Non-pigmented ciliary epithelial cell (primary cell): ENCODE measurements around the gene MAIP1.

Experiments
- DNase-seq: peaks from one replicate; pipeline ENCODE4 v3.0.0-alpha.2; 2010; ENCODE audit warnings: low read depth

MAIP1 gene

GRCh38 chr2:199950396-199950795 is 5.0 kb upstream of the MAIP1 start:
- no peak for DNase-seq

DNA sequence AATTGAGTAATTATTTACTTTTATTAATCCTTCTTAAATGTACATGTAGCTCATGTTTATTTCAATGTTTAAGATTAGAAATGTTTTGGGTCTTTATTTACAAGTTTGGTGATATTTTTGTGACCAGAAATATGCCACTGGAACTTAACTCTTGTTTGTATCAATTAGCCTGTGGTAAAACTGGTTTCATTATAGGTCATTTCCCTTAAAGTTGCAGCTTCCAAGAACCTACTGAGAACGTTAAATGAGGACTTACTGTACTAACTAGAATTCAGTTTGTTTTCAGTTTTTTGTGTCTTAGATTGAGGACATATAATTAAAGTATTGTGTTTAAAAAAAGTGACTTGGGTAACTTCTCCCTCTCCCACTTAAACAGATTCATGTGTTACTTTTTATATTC is 4.4 kb upstream of the MAIP1 start:
- DNase-seq: no peak

DNA sequence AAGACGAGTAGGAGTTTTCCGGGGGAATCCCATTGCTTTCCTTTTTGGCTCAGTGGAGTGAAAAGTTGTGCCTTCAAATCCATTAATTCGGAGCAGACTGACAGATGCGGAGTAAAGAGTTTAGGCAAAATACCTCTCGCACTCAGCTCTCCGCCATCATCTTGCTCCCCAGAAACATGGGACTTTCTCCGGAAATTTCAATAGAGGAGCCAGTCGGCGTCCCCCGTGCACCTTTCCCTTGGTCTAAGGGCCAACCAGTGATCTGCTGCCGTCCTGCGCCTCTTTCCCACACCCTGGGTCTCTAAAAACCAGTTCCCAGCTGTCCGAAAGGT is 409 bp upstream of the MAIP1 start:
- no peak for DNase-seq

DNA sequence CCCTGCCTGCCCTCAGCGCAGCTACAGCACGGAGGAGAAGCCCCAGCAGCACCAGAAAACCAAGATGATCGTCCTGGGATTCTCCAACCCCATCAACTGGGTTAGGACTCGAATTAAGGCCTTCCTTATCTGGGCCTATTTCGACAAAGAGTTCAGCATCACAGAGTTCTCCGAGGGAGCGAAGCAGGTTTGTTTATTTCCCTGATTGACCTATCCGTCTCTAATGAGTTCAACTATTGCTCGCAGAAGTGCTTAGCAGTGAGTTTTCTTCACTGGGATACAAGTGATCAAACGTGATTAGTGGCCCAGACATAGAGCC is 639 bp downstream of the MAIP1 start:
- no peak for DNase-seq

GRCh38 chr2:199958014-199958413 is 2.6 kb downstream of the MAIP1 start:
- no peak for DNase-seq

DNA sequence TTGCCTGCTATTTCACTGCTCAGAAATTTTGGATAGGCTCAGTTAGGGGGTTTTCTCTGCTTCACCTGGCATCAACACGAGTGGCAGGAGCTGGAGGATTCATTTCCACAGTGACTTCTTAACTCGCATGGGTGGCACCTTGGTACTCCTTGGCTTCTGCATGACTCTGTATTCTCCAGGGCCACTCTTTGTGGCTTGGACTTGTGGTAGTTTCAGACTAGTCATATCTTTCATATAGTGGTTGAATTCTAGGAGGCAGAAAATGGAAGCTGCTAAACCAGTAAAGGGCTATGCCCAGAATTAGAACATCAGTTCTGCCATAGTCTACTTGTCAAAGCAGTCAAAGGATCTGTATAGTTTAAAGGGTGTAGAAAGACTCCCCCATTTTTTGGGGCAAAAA is 6.8 kb downstream of the MAIP1 start:
- no peak for DNase-seq

- no peak for DNase-seq
These were observed 11.0 kb downstream of the MAIP1 start for GRCh38 chr2:199966405-199966804.

DNA sequence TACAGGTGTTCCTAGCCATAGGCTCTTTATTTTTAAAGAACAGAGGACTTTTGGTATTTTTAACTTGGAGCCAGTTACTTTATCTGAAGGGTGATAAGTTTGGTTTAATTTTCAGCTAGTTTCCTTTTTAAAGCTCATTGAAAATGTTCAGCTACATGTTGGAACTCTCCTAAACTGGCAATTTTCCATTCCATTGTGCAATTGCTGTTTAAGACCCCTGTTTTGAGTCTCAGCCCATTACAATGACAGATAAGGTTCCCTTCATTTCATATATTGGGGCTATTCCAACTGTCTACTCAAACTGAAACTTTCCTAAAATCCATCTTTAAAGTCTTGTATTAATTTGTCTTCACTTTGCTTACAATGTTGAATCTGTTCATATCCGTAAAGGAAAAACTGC is 11.6 kb downstream of the MAIP1 start:
- DNase-seq: no peak

- no peak for DNase-seq
These were observed 12.7 kb downstream of the MAIP1 start for GRCh38 chr2:199968126-199968525.

- no peak for DNase-seq
These were observed 16.8 kb downstream of the MAIP1 start for GRCh38 chr2:199972088-199972626.

- DNase-seq: no peak
These were observed 18.3 kb downstream of the MAIP1 start for GRCh38 chr2:199973703-199974102.

GRCh38 chr2:199975273-199975895 is 20.0 kb downstream of the MAIP1 start:
- no peak for DNase-seq

GRCh38 chr2:199977984-199978415 is 22.6 kb downstream of the MAIP1 start:
- peak; percentile 44 for DNase-seq

GRCh38 chr2:199979398-199979797 is 24.0 kb downstream of the MAIP1 start:
- no peak for DNase-seq

DNA sequence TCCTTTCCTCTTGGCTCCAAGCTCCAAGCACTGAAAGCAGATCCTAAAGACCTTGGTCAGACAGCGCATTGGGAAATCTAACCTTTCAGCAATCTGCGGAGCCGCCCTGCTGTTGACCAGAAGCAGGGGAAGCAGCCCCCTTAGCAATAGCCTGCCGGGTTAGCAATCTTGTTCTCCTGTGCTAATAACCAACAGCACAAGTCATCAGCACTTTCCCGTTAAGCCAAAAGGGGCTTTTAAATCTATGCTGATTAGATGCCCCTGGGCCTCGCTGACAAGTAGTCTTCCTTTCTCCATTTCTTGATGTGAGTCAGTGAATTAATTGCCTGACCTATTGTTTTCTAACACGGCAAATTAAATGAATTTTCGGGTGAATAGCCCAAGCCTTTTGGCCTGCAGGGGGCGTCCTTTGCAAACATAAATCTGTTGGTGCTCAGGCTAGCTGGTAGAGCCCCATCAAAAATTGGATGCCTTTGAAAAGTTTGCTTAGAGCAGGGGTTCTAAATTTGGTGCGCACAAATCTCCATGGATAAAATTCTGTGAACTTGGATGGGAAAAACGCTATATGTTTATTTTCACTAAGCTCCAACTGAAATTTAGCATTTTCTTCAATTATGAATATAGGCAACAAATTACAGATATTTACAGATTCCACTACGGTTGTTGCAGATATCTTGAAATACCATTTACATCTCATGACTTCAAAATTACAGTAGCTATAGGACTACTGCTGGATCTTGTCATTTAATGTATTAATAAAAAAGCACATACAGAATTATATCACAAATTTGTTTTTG is 24.6 kb downstream of the MAIP1 start:
- no peak for DNase-seq

DNA sequence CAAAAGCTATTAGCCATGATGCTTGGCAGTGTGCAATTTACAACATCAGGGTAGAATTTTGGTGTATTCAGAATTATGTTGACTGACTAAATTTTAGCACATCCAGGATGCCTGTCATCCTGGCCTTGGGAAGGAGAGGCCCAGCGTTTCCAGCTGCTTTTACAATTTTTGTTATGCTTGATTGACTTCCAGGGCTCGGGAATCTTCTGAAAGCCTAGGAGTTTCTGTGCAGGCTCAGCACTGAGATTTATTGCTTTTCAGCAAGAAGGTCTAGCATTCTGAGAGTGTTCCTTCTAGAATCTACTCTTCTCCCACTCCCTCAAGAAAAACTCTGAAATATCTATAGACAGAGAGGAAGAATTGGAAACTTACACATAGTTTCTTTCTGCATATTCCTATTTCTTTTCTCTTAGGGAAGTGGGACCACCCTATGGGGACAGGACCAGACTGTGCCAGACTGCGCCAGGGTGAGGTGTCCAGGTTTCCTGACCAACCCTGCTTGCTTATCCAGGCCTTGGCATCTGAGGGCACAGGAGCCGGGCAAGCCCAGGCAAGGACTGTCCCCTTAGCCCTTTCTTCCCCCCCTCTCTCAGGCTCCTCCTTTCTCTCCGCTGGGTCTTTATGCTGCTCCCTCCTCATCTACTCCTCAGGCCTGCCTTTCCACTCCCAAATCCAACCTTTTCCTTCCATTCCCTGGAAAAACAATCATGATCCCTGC is 26.9 kb downstream of the MAIP1 start:
- DNase-seq: no peak

DNA sequence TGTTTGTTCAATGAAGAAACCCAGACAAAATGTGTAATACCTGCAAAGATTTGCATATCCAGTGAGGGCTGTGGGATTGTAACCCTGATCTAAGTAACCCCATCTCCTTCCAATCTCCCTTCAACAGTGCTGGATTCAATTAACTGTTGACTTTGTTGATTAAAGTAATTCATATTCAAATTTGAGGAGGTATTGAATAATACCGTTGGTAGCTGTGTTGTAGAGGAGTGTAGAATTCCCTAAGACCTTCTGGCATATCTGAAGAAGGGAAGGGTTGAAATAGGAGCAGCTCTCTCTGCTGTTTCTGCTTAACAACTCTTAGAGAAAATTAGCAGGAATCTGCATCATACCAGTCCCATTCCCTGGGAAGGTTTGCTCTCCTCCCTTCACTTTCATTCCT is 28.2 kb downstream of the MAIP1 start:
- no peak for DNase-seq

DNA sequence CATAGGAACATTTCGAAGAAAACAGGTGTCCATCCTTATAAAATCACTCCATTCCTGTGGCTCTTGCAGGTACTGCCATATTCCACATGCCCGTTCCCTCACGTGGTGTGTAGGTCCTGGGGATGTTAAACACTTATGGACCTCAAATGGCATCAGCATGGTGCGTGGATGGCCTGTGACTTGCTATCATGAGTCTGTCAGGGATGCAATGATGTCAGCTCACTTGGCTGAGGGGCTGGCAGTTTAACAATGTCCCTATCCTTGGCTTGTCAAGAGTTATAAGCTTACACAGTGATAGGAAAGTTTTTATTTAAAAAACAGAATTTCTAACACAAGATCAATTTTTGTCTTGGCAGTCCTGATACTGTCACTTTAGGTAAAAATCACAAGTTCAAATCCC is 28.8 kb downstream of the MAIP1 start:
- no peak for DNase-seq

DNA sequence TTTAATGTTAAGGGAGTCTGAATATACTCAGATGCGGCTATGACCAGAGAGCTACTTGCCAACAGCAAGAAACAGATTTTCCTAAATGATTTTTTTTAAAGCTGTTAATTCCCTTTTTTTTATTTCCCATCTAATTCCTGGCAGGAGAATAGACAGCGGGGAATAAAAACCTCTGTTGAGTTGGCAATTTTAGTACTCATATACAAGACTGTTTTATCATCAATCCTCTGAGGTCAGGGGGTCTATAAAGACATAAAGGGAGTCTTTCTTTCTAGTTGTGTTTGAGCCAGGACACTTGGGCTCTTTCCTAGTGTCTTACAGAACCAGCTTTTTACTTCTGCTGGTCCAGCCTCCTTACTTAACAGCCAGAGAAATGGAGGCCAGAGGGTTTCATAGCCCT is 29.4 kb downstream of the MAIP1 start:
- DNase-seq: no peak

DNA sequence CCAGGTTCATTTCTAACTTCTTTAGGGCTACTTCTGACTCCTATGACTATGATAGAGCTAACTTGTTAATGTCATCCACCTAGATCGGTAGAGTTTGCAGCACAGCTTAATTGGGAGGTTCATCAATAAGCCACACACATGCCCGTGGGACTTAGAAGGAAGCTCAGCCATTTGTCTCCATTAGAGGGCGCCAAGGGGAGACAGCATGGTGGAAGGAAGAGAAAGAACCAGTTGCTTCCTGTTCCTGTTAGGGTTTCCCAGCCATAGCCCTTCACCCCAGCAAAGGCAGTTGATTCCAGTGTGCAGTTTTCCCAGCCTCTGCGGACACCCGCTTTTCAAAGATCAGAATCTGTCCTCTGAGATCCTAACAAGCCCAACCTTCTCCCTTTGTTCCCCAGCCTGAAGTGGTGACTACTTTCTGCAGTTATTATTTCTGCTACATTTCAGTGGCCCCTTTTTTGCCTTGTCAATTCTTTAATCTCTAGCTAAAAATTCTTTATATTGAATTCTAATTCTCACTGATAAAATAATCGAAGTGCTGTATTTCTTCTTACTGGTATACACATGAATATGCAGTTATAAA is 30.3 kb downstream of the MAIP1 start:
- no peak for DNase-seq

- no peak for DNase-seq
These were observed 32.2 kb downstream of the MAIP1 start for GRCh38 chr2:199987586-199987985.

- no peak for DNase-seq
These were observed 32.8 kb downstream of the MAIP1 start for GRCh38 chr2:199988151-199988550.

GRCh38 chr2:199989822-199990221 is 34.4 kb downstream of the MAIP1 start:
- DNase-seq: no peak
